ENCODE data around the gene CCDC12. TPM values are rescaled to one million over a fixed set of nuclear protein-coding genes. Genes with fewer than 3 reads are reported as not detected.
A peak's percentile ranks its signal among the peaks of the same experiment; 100 is the strongest.

CCDC12 gene
- total and polyA plus RNA-seq, 11 donors = 27.1 to 120 (median 34.4) TPM

GRCh38 chr3:46990573-46991374 lies 14.2 kb upstream of the CCDC12 start:
- Histone ChIP-seq H3K9me3 (no peaks in the 10 kb centered on the region), H3K4me3 (no peak overlapping the region), H3K36me3 (peaks cover 0 to 53% (median 0%) of the 10 kb centered on the region in 9 donors), H3K27ac (peak overlapping the region in 1 of 12 donors; percentile 92), H3K4me1 (peaks cover 0 to 61% (median 11%) of the 10 kb centered on the region in 12 donors), H3K27me3 (no peaks in the 10 kb centered on the region)
- WGBS, 4 donors = 79 to 86% (median 82%) methylated on average over 10 to 11 of the region's 11 CpGs
- peak in 3 of 5 donors; percentile 31 to 67 (median 54) for DNase-seq
- no peak for TF ChIP-seq POLR2A (IDR thresholded peaks at IDR 0.05)
- no peak for TF ChIP-seq CTCF (IDR thresholded peaks at IDR 0.05)
- intact Hi-C loops (cut with DNase I) = loop anchor here in 3 of 10 donors (10.0 kb wide), 1 partner anchor 286 kb away; the partner anchor contains the start of gene TMIE (in 3 of the 3)
- ATAC-seq = no peak

- peaks cover 0 to 67% (median 11%) of the 10 kb centered on the region in 12 donors for H3K4me1 ChIP-seq
- no peaks in the 10 kb centered on the region for H3K27me3 ChIP-seq
- H3K36me3 ChIP-seq = peaks cover 0 to 38% (median 0%) of the 10 kb centered on the region in 9 donors
- intact Hi-C loops (cut with DNase I) = no loop called here
- ATAC-seq (no peak), DNase-seq (no peak)
- H3K27ac ChIP-seq = peak overlapping the region in 1 of 12 donors; percentile 92
- 84 to 92% (median 90%) methylated on average over 5 to 17 of the region's 17 CpGs for WGBS, 4 donors
- H3K4me3 ChIP-seq = peak overlapping the region in 1 of 12 donors; percentile 25
- H3K9me3 ChIP-seq = no peaks in the 10 kb centered on the region
- no peak for TF ChIP-seq POLR2A (IDR thresholded peaks at IDR 0.05)
- no peak for TF ChIP-seq CTCF (IDR thresholded peaks at IDR 0.05)
Observed at GRCh38 chr3:46989146-46989810, 12.7 kb upstream of the CCDC12 start.

GRCh38 chr3:46988616-46989015 lies 12.1 kb upstream of the CCDC12 start:
- H3K27ac ChIP-seq = peak overlapping the region in 2 of 12 donors; percentile 44 to 92
- ATAC-seq (no peak), DNase-seq (no peak)
- peaks cover 0 to 67% (median 11%) of the 10 kb centered on the region in 12 donors for H3K4me1 ChIP-seq
- peaks cover 0 to 32% (median 0%) of the 10 kb centered on the region in 9 donors for H3K36me3 ChIP-seq
- intact Hi-C loops (cut with DNase I) = no loop called here
- H3K4me3 ChIP-seq = peak overlapping the region in 1 of 12 donors; percentile 54
- WGBS, 4 donors = 91 to 96% (median 93%) methylated on average over 4 of the region's 4 CpGs
- no peaks in the 10 kb centered on the region for H3K27me3 ChIP-seq
- TF ChIP-seq POLR2A (IDR thresholded peaks at IDR 0.05) = no peak
- H3K9me3 ChIP-seq = no peaks in the 10 kb centered on the region

DNA sequence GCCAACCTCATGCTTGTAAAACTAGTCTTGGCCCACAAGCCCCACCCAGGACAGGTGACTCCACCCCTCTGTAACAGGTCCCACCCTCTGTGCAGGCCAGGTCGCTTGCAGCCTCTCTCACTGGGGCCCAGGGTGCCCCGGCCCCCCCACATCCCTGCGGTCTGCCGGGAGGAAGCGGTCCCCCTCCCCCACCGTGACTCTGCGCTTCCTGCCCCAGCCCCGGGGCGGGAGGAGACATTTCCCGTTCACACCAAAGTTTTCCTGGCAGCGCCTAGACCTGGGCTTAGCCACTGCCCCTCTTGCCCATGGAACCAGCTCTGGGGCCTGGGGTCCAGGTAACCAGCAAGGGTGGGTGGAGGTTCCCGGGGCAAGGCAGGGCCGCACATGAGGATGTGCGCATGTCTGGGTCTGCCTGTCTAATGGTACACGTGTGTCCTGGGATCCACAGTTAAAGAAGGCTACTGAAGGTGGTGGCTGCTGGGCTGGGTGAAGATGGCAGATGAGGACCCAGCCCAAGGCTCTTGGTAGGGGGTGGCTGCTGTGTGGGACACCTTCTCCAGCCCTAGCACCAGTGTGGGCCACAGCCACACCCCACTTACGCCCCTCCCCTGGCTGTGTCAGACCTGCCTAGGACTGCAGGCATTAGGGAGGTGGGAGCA lies 11.3 kb upstream of the CCDC12 start:
- ATAC-seq (peak; percentile 65 to 90 (median 72)), DNase-seq (peak; percentile 75 to 90 (median 77))
- intact Hi-C loops (cut with DNase I) = no loop called here
- H3K36me3 ChIP-seq = peaks cover 0 to 24% (median 0%) of the 10 kb centered on the region in 9 donors
- peak overlapping the region in 9 of 12 donors; percentile 22 to 92 (median 65) for H3K27ac ChIP-seq
- WGBS, 4 donors = 45 to 50% (median 48%) methylated on average over 5 to 16 of the region's 16 CpGs
- H3K9me3 ChIP-seq = no peaks in the 10 kb centered on the region
- peaks cover 0 to 68% (median 11%) of the 10 kb centered on the region in 12 donors for H3K4me1 ChIP-seq
- TF ChIP-seq CTCF (IDR thresholded peaks at IDR 0.05) (no peak), POLR2A (IDR thresholded peaks at IDR 0.05) (peak in 1 of 2 donors; percentile 20)
- H3K27me3 ChIP-seq = no peaks in the 10 kb centered on the region
- H3K4me3 ChIP-seq = peak overlapping the region in 7 of 12 donors; percentile 6 to 54 (median 25)
